H9 (cell line): ENCODE results near the gene S100Z. TPM values are rescaled to one million over a fixed set of nuclear protein-coding genes. Genes with fewer than 3 reads are reported as not detected.

Experiments
- DNase-seq: peaks from one replicate; pipeline ENCODE4 v3.0.0-alpha.2; 2017
- H2AFZ ChIP-seq: one replicate; pipeline ENCODE4 v1.6.1; 2013; ENCODE audit warnings: mild to moderate bottlenecking, low read length, control low read depth, moderate library complexity
- H2AK5ac ChIP-seq: 2 replicates; pipeline ENCODE4 v1.6.1; 2013; ENCODE audit warnings: low read length, control low read depth, mixed read lengths; ENCODE audit not compliant: insufficient read length
- H2BK120ac ChIP-seq: one replicate; pipeline ENCODE4 v1.6.1; 2013; ENCODE audit warnings: low read depth, mild to moderate bottlenecking, low read length, control low read depth, inconsistent platforms; ENCODE audit not compliant: poor library complexity, severe bottlenecking
- H2BK12ac ChIP-seq: 2 replicates; pipeline ENCODE4 v1.6.1; 2013; ENCODE audit warnings: low read length, control low read depth, mixed read lengths, low read depth; ENCODE audit not compliant: insufficient read length
- H2BK15ac ChIP-seq: 2 replicates; pipeline ENCODE4 v1.6.1; 2013; ENCODE audit warnings: low read depth, low read length, control low read depth
- H2BK20ac ChIP-seq: one replicate; pipeline ENCODE4 v1.6.1; 2013; ENCODE audit warnings: low read depth, mild to moderate bottlenecking, low read length, control low read depth, inconsistent platforms; ENCODE audit not compliant: poor library complexity, severe bottlenecking
- H2BK5ac ChIP-seq: 2 replicates; pipeline ENCODE4 v1.6.1; 2013; ENCODE audit warnings: low read length, control low read depth, mixed read lengths; ENCODE audit not compliant: insufficient read length
- H3K14ac ChIP-seq: 2 replicates; pipeline ENCODE4 v1.6.1; 2013; ENCODE audit warnings: low read length, control low read depth; ENCODE audit not compliant: insufficient read depth
- H3K18ac ChIP-seq: 2 replicates; pipeline ENCODE4 v1.6.1; 2013; ENCODE audit warnings: low read depth, mild to moderate bottlenecking, mixed read lengths, low read length, control low read depth; ENCODE audit not compliant: insufficient read length
- H3K23ac ChIP-seq: 2 replicates; pipeline ENCODE4 v1.6.1; 2013; ENCODE audit warnings: low read length, control low read depth, mixed read lengths, low read depth; ENCODE audit not compliant: insufficient read length
- H3K23me2 ChIP-seq: 2 replicates; pipeline ENCODE4 v1.6.1; 2013; ENCODE audit warnings: low read depth, mild to moderate bottlenecking, mixed read lengths, low read length, control low read depth; ENCODE audit not compliant: insufficient read length, poor library complexity, severe bottlenecking
- H3K27ac ChIP-seq: 2 replicates; pipeline ENCODE4 v1.5.1; 2013; ENCODE audit warnings: low read length, control low read depth, mixed read lengths, low read depth; ENCODE audit not compliant: insufficient read length
- H3K27me3 ChIP-seq: 2 replicates; pipeline ENCODE4 v1.6.1; 2013; ENCODE audit warnings: low read length, control low read depth, inconsistent platforms; ENCODE audit not compliant: insufficient read depth
- H3K4ac ChIP-seq: 2 replicates; pipeline ENCODE4 v1.6.1; 2013; ENCODE audit warnings: low read depth, mild to moderate bottlenecking, control low read depth, inconsistent platforms, low read length, moderate library complexity
- H3K4me1 ChIP-seq: 2 replicates; pipeline ENCODE4 v1.6.1; 2013; ENCODE audit warnings: low read length, control low read depth, inconsistent platforms; ENCODE audit not compliant: insufficient read depth
- H3K4me2 ChIP-seq: 2 replicates; pipeline ENCODE4 v1.6.1; 2013; ENCODE audit warnings: low read length, control low read depth, mixed read lengths; ENCODE audit not compliant: insufficient read length, insufficient read depth
- H3K56ac ChIP-seq: 2 replicates; pipeline ENCODE4 v1.6.1; 2013; ENCODE audit warnings: low read depth, mild to moderate bottlenecking, mixed read lengths, low read length, control low read depth; ENCODE audit not compliant: insufficient read length
- H3K79me1 ChIP-seq: 2 replicates; pipeline ENCODE4 v1.6.1; 2013; ENCODE audit warnings: low read depth, mild to moderate bottlenecking, moderate library complexity, low read length, control low read depth, inconsistent platforms; ENCODE audit not compliant: insufficient read depth, poor library complexity, severe bottlenecking
- H3K79me2 ChIP-seq: 2 replicates; pipeline ENCODE4 v1.6.1; 2013; ENCODE audit warnings: low read length, control low read depth, inconsistent platforms; ENCODE audit not compliant: insufficient read depth
- H3K9ac ChIP-seq: 2 replicates; pipeline ENCODE4 v1.6.1; 2013; ENCODE audit warnings: low read length, control low read depth, mixed read lengths; ENCODE audit not compliant: insufficient read length; ENCODE audit errors: extremely low read depth
- H3K9me3 ChIP-seq: one replicate; pipeline ENCODE4 v1.6.1; 2013; ENCODE audit warnings: low read depth, low read length, inconsistent platforms; ENCODE audit not compliant: control insufficient read depth
- H3T11ph ChIP-seq: one replicate; pipeline ENCODE4 v1.6.1; 2013; ENCODE audit warnings: mild to moderate bottlenecking, low read length, control low read depth, inconsistent platforms
- H4K20me1 ChIP-seq: one replicate; pipeline ENCODE4 v1.6.1; 2013; ENCODE audit not compliant: control insufficient read depth, insufficient read length, insufficient read depth
- H4K5ac ChIP-seq: 2 replicates; pipeline ENCODE4 v1.6.1; 2013; ENCODE audit warnings: low read depth, mild to moderate bottlenecking, mixed read lengths, low read length, control low read depth; ENCODE audit not compliant: insufficient read length
- H4K8ac ChIP-seq: replicated peaks from 2 replicates; pipeline ENCODE4 v1.6.1; 2013; ENCODE audit warnings: low read length, control low read depth, mixed read lengths, low read depth; ENCODE audit not compliant: insufficient read length
- H4K91ac ChIP-seq: 2 replicates; pipeline ENCODE4 v1.6.1; 2013; ENCODE audit warnings: low read depth, mild to moderate bottlenecking, moderate library complexity, mixed read lengths, low read length, control low read depth; ENCODE audit not compliant: insufficient read length
- H3K27ac Mint-ChIP-seq, 3 experiments: 2 replicates in 2 of 3; 3 replicates in 1 of 3; pipeline ENCODE4 v1.8.0; 2020 to 2021; ENCODE audit warnings: mixed read lengths in 3 of 3, mild to moderate bottlenecking in 1 of 3, moderate library complexity in 1 of 3
- H3K27me3 Mint-ChIP-seq: 2 replicates; pipeline ENCODE4 v1.8.0; 2021; ENCODE audit warnings: low read depth, mild to moderate bottlenecking, moderate library complexity, mixed read lengths
- H3K36me3 Mint-ChIP-seq, 3 experiments: 2 replicates in 2 of 3; 3 replicates in 1 of 3; pipeline ENCODE4 v1.8.0; 2020 to 2021; ENCODE audit warnings: low read depth in 3 of 3, mixed read lengths in 3 of 3; ENCODE audit not compliant: insufficient read depth in 1 of 3
- H3K4me1 Mint-ChIP-seq, 2 experiments: 2 replicates each; pipeline ENCODE4 v1.8.0; 2020; ENCODE audit warnings: mixed read lengths in 2 of 2
- H3K4me3 Mint-ChIP-seq, 2 experiments: 2 replicates in 1 of 2; 3 replicates in 1 of 2; pipeline ENCODE4 v1.8.0; 2020 to 2021; ENCODE audit warnings: mild to moderate bottlenecking in 2 of 2, mixed read lengths in 2 of 2, moderate library complexity in 1 of 2
- H3K9me3 Mint-ChIP-seq, 2 experiments: 2 replicates in 1 of 2; 3 replicates in 1 of 2; pipeline ENCODE4 v1.8.0; 2020; ENCODE audit warnings: mild to moderate bottlenecking in 2 of 2, mixed read lengths in 2 of 2, moderate library complexity in 1 of 2
- CTCF ChIP-seq: fragments of 200-600 bp; sonication (generic); conservative IDR thresholded peaks from 3 replicates; pipeline ENCODE4 v1.8.0; 2021; ENCODE audit warnings: antibody characterized with exemption, mild to moderate bottlenecking
- WGBS: extraction: QIAGEN DNeasy Blood & Tissue Kit; methylation state at CpG from one replicate; pipeline ENCODE4 v1.1.7; 2013; ENCODE audit warnings: missing lambda C conversion rate, low lambda C conversion rate, mixed read lengths; ENCODE audit not compliant: insufficient read length; ENCODE audit errors: extremely low coverage; 5-methylcytosine and 5-hydroxymethylcytosine counted together
- total RNA-seq: library from RNA; stranded (reverse); gene quantifications from 2 replicates; pipeline ENCODE4 v1.2.1, GENCODE V29; 2021

The S100Z gene
- total RNA-seq, 1 experiment from 2014 or later, result not detected

GRCh38 chr5:76956033-76956432 lies 106.2 kb downstream of the S100Z start:
- Histone ChIP-seq H2BK15ac (no peak overlapping the region), H2BK5ac (no peak overlapping the region), H3K4me1 (peaks cover 5% of the 10 kb centered on the region; the same call in 1 of the 2 replicates), H3K9ac (no peak overlapping the region), H3K23me2 (peaks cover 14% of the 10 kb centered on the region), H3K79me2 (no peaks in the 10 kb centered on the region), H4K8ac (no peak overlapping the region), H3K27ac (no peak overlapping the region), H2BK20ac (no peak overlapping the region), H3K4me2 (no peak overlapping the region), H2AFZ (no peak overlapping the region), H3K9me3 (no peaks in the 10 kb centered on the region), H3K18ac (no peak overlapping the region), H3K79me1 (no peaks in the 10 kb centered on the region), H2AK5ac (no peak overlapping the region), H2BK12ac (no peak overlapping the region), H3K27me3 (peaks cover 33% of the 10 kb centered on the region), H3K56ac (no peak overlapping the region), H2BK120ac (no peak overlapping the region), H3T11ph (no peak overlapping the region), H4K91ac (no peak overlapping the region), H3K23ac (no peak overlapping the region), H4K5ac (no peak overlapping the region), H3K4ac (no peak overlapping the region), H4K20me1 (no peaks in the 10 kb centered on the region), H3K14ac (no peak overlapping the region)
- no peak for DNase-seq
- TF ChIP-seq CTCF, result no peak
- Mint-ChIP-seq H3K4me3 (no peak overlapping the region), H3K36me3 (no peaks in the 10 kb centered on the region; a peak in 1 of 7 replicates), H3K27ac (no peak overlapping the region), H3K9me3 (no peaks in the 10 kb centered on the region; a peak in 1 of 5 replicates), H3K27me3 (peaks cover 58% of the 10 kb centered on the region), H3K4me1 (peaks cover 16 to 18% of the 10 kb centered on the region in 2 experiments)
- no CpG with 5 or more reads among the region's 2 CpGs for WGBS
